Nephron progenitor cell (in vitro differentiated cells): ENCODE measurements around the gene SIRT1.
A peak's percentile ranks its signal among the peaks of the same experiment; 100 is the strongest.
"Not testable (repeated sequence)": the region's sequence is repeated elsewhere in the genome, so short reads cannot be mapped to it uniquely, and the experiment has no call there.

Source experiments
- DNase-seq: peaks from one replicate; pipeline ENCODE4 v3.0.0; 2021
- H3K27ac Mint-ChIP-seq: 2 replicates; pipeline ENCODE4 v1.8.0; 2021; ENCODE audit warnings: mild to moderate bottlenecking, moderate library complexity, mixed read lengths
- H3K27me3 Mint-ChIP-seq: 2 replicates; pipeline ENCODE4 v1.8.0; 2021; ENCODE audit warnings: mild to moderate bottlenecking, low read depth, mixed read lengths; ENCODE audit not compliant: poor library complexity
- H3K36me3 Mint-ChIP-seq: 2 replicates; pipeline ENCODE4 v1.8.0; 2021; ENCODE audit warnings: low read depth, mixed read lengths
- H3K4me1 Mint-ChIP-seq: 2 replicates; pipeline ENCODE4 v1.8.0; 2021; ENCODE audit warnings: mixed read lengths
- H3K4me3 Mint-ChIP-seq: 2 replicates; pipeline ENCODE4 v1.8.0; 2021; ENCODE audit warnings: mild to moderate bottlenecking, moderate library complexity, mixed read lengths
- H3K9me3 Mint-ChIP-seq: 2 replicates; pipeline ENCODE4 v1.8.0; 2021; ENCODE audit warnings: mild to moderate bottlenecking, moderate library complexity, mixed read lengths
- TF ChIP-seq, protein P1 (sequence below): fragments of 200-600 bp; sonication (generic); IDR thresholded peaks from 2 replicates; pipeline ENCODE4 v1.5.0; 2021; ENCODE audit warnings: antibody characterized with exemption

The SIRT1 gene

DNA sequence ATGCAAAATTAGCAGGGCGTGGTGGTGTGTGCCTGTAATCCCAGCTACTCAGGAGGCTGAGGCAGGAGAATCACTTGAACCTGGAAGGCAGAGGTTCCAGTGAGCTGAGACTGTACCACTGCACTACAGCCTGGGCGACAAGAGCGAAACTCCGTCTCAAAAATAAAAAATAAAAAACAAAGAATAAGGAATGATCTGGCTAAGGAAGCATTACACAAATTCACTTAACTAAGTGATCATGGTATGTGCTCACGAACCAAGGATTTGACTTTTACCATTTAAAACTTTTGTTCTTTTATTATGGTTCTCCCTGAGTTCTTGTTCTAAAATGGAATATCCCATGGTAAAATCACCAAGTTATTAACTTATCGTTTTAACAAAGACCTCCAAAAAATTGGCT, 71.2 kb downstream of the SIRT1 start:
- Mint-ChIP-seq H3K27ac (no peak overlapping the region), H3K9me3 (no peaks in the 10 kb centered on the region), H3K4me3 (no peak overlapping the region), H3K4me1 (no peaks in the 10 kb centered on the region), H3K36me3 (peaks cover 36% of the 10 kb centered on the region), H3K27me3 (no peaks in the 10 kb centered on the region)
- DNase-seq, result no peak
- TF ChIP-seq, protein P1, sequence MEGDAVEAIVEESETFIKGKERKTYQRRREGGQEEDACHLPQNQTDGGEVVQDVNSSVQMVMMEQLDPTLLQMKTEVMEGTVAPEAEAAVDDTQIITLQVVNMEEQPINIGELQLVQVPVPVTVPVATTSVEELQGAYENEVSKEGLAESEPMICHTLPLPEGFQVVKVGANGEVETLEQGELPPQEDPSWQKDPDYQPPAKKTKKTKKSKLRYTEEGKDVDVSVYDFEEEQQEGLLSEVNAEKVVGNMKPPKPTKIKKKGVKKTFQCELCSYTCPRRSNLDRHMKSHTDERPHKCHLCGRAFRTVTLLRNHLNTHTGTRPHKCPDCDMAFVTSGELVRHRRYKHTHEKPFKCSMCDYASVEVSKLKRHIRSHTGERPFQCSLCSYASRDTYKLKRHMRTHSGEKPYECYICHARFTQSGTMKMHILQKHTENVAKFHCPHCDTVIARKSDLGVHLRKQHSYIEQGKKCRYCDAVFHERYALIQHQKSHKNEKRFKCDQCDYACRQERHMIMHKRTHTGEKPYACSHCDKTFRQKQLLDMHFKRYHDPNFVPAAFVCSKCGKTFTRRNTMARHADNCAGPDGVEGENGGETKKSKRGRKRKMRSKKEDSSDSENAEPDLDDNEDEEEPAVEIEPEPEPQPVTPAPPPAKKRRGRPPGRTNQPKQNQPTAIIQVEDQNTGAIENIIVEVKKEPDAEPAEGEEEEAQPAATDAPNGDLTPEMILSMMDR, result no peak

DNA sequence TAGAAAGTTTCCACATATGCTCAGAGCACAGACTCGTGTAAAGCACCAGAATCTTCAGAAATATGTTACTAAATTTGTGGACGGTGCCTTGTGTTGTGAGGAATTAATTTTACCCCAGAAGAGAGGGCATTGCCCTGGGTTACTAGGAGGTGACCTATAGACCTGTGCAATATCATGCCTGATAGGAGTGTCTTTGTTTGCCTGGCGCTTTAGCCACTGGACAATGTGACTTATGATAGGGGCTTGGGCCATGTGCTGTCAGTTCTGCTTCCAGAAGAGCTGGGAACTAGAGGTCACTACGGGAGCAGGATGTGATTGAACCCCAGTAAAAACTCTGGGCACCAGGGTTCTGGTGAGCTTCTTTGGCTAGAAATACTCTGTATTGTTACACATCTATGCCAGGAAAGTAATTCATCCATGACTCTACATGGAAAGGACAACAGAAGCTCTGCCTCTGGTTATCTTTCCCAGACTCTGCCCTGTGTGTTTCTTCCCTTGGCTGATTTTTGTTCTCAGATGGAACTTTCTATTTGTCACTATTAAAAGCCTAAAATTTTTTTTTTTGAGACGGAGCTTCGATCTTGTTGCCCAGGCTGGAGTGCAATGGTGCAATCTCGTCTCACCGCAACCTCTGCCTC, 75.5 kb downstream of the SIRT1 start:
- no peaks in the 10 kb centered on the region for H3K9me3 Mint-ChIP-seq
- no peak overlapping the region for H3K4me3 Mint-ChIP-seq
- H3K4me1 Mint-ChIP-seq, result no peaks in the 10 kb centered on the region
- H3K36me3 Mint-ChIP-seq, result peaks cover 26% of the 10 kb centered on the region
- H3K27me3 Mint-ChIP-seq, result no peaks in the 10 kb centered on the region
- H3K27ac Mint-ChIP-seq, result peak overlapping the region; percentile 46
- TF ChIP-seq, protein P1, result no peak
- DNase-seq, result no peak

DNA sequence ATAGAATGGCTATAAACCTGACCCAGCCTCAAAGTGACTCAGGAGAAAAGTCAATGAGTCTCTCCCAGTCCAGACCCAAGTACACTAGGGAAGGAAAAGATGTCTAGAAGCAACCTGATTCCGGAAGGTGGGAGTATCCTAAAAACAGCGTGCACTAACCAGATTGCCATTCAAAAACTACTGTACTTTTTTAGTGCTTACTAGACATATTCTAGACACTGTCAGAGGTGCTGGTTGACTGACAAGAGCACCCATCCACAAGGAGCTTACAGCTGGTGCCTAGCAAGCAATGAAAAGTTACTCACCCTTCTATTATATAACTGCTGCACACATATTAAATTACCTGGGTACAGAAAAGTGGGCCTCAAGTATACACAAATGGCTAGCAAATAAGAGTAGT, 81.0 kb downstream of the SIRT1 start:
- Mint-ChIP-seq H3K27ac (no peak overlapping the region), H3K4me1 (no peaks in the 10 kb centered on the region), H3K27me3 (no peaks in the 10 kb centered on the region), H3K4me3 (no peak overlapping the region), H3K9me3 (peaks cover 24% of the 10 kb centered on the region), H3K36me3 (peaks cover 60% of the 10 kb centered on the region)
- no peak for DNase-seq
- TF ChIP-seq, protein P1, result no peak

DNA sequence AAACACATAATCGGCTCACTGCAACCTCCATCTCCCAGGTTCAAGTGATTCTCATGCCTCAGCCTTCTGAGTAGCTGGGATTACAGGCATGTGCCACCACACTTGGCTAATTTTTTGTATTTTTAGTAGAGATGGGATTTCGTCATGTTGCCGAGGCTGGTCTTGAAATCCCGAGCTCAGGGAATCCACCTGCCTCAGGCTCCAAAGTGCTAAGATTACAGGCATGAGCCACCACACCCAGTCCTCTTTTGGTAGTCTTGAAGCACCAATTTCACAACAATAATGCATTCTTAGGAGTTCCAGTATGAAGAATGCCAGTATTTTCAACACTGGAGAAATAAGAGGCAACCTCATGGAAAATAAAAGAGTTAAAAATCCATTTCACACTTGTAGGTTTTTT, 81.6 kb downstream of the SIRT1 start:
- not testable (repeated sequence) for DNase-seq, H3K27me3 Mint-ChIP-seq, H3K4me3 Mint-ChIP-seq, H3K4me1 Mint-ChIP-seq, H3K27ac Mint-ChIP-seq
- H3K9me3 Mint-ChIP-seq, result peaks cover 30% of the 10 kb centered on the region
- peaks cover 60% of the 10 kb centered on the region for H3K36me3 Mint-ChIP-seq
